Measurements from ENCODE around the gene G6PD.
"Not testable (repeated sequence)": the region's sequence is repeated elsewhere in the genome, so short reads cannot be mapped to it uniquely, and the experiment has no call there.

G6PD gene

GRCh38 chrX:154515090-154515965 lies 31.3 kb downstream of the G6PD start:
- DNase-seq (ENCODE audit: low read depth): no peak

- no peak for DNase-seq (ENCODE audit: low read depth)
Observed at GRCh38 chrX:154513716-154514115, 32.9 kb downstream of the G6PD start.

GRCh38 chrX:154512879-154513553 lies 33.6 kb downstream of the G6PD start:
- no peak for DNase-seq (ENCODE audit: low read depth)

GRCh38 chrX:154511761-154512160 lies 34.9 kb downstream of the G6PD start:
- no peak for DNase-seq (ENCODE audit: low read depth)

GRCh38 chrX:154509455-154509854 lies 37.2 kb downstream of the G6PD start:
- DNase-seq (ENCODE audit: low read depth): no peak

GRCh38 chrX:154508384-154508745 lies 38.3 kb downstream of the G6PD start:
- no peak for DNase-seq (ENCODE audit: low read depth)

GRCh38 chrX:154507673-154508383 lies 38.8 kb downstream of the G6PD start:
- DNase-seq (ENCODE audit: low read depth): no peak

- DNase-seq (ENCODE audit: low read depth): no peak
Observed at GRCh38 chrX:154506483-154507332, 39.9 kb downstream of the G6PD start.

- no peak for DNase-seq (ENCODE audit: low read depth)
Observed at GRCh38 chrX:154505734-154506133, 40.9 kb downstream of the G6PD start.

- DNase-seq (ENCODE audit: low read depth): no peak
Observed at GRCh38 chrX:154502989-154503388, 43.7 kb downstream of the G6PD start.

- no peak for DNase-seq (ENCODE audit: low read depth)
Observed at GRCh38 chrX:154502098-154502497, 44.5 kb downstream of the G6PD start.

GRCh38 chrX:154501423-154501822 lies 45.2 kb downstream of the G6PD start:
- DNase-seq (ENCODE audit: low read depth): not testable (repeated sequence)

- DNase-seq (ENCODE audit: low read depth): not testable (repeated sequence)
Observed at GRCh38 chrX:154496591-154497137, 50.0 kb downstream of the G6PD start.

- no peak for DNase-seq (ENCODE audit: low read depth)
Observed at GRCh38 chrX:154495472-154495922, 51.1 kb downstream of the G6PD start.

- DNase-seq (ENCODE audit: low read depth): no peak
Observed at GRCh38 chrX:154494715-154495114, 51.9 kb downstream of the G6PD start.

GRCh38 chrX:154490414-154491083 lies 56.1 kb downstream of the G6PD start, which contains the start of gene SLC10A3:
Gene SLC10A3, minus strand, starts transcription at chrX:154490629. Its CDS starts 1,689 bp downstream, at chrX:154488940.
- DNase-seq (ENCODE audit: low read depth): peak; percentile 65

GRCh38 chrX:154490021-154490413 lies 56.6 kb downstream of the G6PD start:
- no peak for DNase-seq (ENCODE audit: low read depth)

GRCh38 chrX:154489182-154489581 lies 57.5 kb downstream of the G6PD start:
- DNase-seq (ENCODE audit: low read depth): no peak

GRCh38 chrX:154488336-154489075 lies 58.1 kb downstream of the G6PD start:
- DNase-seq (ENCODE audit: low read depth): no peak

Data from HS-5 (cell line).